GM12891 (cell line): ENCODE results near the gene LINGO4.

ENCODE experiments used
- POLR2A ChIP-seq: IDR thresholded peaks from 2 replicates; pipeline ENCODE4 v1.6.1; 2011; ENCODE audit warnings: low read depth, low read length, control low read depth
- POLR2AphosphoS5 ChIP-seq: IDR thresholded peaks from 2 replicates; pipeline ENCODE4 v1.6.1; 2011; ENCODE audit warnings: low read depth, low read length, control low read depth
- POU2F2 ChIP-seq: IDR thresholded peaks from 2 replicates; pipeline ENCODE4 v1.6.1; 2011; ENCODE audit warnings: low read depth, mild to moderate bottlenecking, control low read depth, low read length, moderate library complexity
- SPI1 ChIP-seq: IDR thresholded peaks from 2 replicates; pipeline ENCODE4 v1.6.1; 2011; ENCODE audit warnings: low read depth, low read length, control low read depth
- TAF1 ChIP-seq: IDR thresholded peaks from 2 replicates; pipeline ENCODE4 v1.6.1; 2011; ENCODE audit warnings: low read depth, low read length, control low read depth

GRCh38 chr1:151846686-151847237, 41.5 kb upstream of the LINGO4 start:
- TF ChIP-seq SPI1 (no peak), POLR2AphosphoS5 (no peak), POLR2A (no peak), TAF1 (no peak), POU2F2 (no peak)
